K562 (cell line): ENCODE results near the gene ETS1.

Experiments used
- JUNB ChIP-seq: fragments of 450-650 bp; formaldehyde crosslinking; conservative IDR thresholded peaks from 2 replicates; pipeline ENCODE4 v1.4.0; 2020; ENCODE audit warnings: mild to moderate bottlenecking
- TF ChIP-seq, protein P1 (sequence below), 3 experiments: IDR thresholded peaks in 2 of 3; conservative IDR thresholded peaks in 1 of 3; 2 replicates each; pipeline ENCODE4 v1.5.1; 2011 to 2012; ENCODE audit warnings: low read length in 3 of 3, mild to moderate bottlenecking in 3 of 3, control low read depth in 2 of 3, improper control_type of control experiment in 1 of 3, inconsistent platforms in 1 of 3, low read depth in 1 of 3, mixed read lengths in 1 of 3, moderate library complexity in 1 of 3; ENCODE audit not compliant: insufficient read depth in 2 of 3

DNA sequence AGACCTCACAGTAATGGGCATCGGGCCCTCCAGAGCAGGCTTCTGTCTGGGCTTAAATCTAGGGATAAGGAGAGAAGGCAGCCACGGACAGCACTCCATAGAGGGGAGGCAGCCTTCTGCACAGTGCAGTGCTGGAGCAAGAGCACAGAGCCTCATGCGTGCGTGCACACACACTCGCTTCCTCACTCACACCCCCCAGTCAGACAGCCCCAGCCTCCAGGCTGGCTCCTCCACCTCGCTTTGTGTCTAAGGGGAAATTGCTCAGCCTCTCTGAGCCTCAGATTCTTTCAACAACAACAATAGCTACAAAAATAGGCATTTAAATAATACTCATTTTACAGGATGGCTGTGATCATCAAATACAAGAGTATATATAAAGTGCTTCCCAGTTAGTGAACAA is 26.7 kb upstream of the ETS1 start:
- no peak for TF ChIP-seq JUNB
- TF ChIP-seq, protein P1, sequence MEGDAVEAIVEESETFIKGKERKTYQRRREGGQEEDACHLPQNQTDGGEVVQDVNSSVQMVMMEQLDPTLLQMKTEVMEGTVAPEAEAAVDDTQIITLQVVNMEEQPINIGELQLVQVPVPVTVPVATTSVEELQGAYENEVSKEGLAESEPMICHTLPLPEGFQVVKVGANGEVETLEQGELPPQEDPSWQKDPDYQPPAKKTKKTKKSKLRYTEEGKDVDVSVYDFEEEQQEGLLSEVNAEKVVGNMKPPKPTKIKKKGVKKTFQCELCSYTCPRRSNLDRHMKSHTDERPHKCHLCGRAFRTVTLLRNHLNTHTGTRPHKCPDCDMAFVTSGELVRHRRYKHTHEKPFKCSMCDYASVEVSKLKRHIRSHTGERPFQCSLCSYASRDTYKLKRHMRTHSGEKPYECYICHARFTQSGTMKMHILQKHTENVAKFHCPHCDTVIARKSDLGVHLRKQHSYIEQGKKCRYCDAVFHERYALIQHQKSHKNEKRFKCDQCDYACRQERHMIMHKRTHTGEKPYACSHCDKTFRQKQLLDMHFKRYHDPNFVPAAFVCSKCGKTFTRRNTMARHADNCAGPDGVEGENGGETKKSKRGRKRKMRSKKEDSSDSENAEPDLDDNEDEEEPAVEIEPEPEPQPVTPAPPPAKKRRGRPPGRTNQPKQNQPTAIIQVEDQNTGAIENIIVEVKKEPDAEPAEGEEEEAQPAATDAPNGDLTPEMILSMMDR (IDR thresholded peaks at IDR 0.05 in 2 of 3, conservative IDR thresholded peaks at IDR 0.05 in 1 of 3; ENCODE audit: insufficient read depth in 2 of 3, low read depth in 1 of 3, low read length in 3 of 3): no peak
